C4-2B (cell line): ENCODE measurements around the gene ZNF804A.

Experiments used
- ZFX ChIP-seq: fragments of 450-650 bp; IDR thresholded peaks from 2 replicates; pipeline ENCODE4 v1.6.1; 2017
- TF ChIP-seq, protein P1 (sequence below): fragments of 450-650 bp; conservative IDR thresholded peaks from 2 replicates; pipeline ENCODE4 v1.5.1; 2017; ENCODE audit warnings: mild to moderate bottlenecking

DNA sequence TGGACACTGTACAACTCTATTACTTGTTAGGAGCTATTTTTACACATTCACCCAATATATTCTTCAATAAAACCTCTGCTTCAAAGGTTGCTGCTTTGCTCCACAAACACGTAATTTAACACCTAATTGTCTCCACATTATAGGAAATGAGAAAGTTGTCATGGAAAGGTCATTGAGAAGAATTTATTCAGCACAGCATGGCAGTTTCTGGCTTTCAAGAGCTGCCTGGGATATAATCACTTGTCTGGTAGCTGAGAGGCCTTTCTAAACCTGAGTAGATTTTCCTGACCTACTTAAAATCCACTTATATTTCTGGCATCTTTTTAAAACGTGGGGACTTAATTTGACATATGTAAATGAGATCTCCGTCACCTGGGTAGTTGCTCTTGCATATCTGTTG, 216.1 kb downstream of the ZNF804A start:
- TF ChIP-seq, protein P1, sequence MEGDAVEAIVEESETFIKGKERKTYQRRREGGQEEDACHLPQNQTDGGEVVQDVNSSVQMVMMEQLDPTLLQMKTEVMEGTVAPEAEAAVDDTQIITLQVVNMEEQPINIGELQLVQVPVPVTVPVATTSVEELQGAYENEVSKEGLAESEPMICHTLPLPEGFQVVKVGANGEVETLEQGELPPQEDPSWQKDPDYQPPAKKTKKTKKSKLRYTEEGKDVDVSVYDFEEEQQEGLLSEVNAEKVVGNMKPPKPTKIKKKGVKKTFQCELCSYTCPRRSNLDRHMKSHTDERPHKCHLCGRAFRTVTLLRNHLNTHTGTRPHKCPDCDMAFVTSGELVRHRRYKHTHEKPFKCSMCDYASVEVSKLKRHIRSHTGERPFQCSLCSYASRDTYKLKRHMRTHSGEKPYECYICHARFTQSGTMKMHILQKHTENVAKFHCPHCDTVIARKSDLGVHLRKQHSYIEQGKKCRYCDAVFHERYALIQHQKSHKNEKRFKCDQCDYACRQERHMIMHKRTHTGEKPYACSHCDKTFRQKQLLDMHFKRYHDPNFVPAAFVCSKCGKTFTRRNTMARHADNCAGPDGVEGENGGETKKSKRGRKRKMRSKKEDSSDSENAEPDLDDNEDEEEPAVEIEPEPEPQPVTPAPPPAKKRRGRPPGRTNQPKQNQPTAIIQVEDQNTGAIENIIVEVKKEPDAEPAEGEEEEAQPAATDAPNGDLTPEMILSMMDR: no peak
- no peak for TF ChIP-seq ZFX
